ENCODE data around the gene CSN1S1. TPM values are rescaled to one million over a fixed set of nuclear protein-coding genes. Genes with fewer than 3 reads are reported as not detected.

CSN1S1 gene
- total RNA-seq, 2 experiments from 2014 or later, result not detected

- Mint-ChIP-seq H3K27me3 (no peaks in the 10 kb centered on the region), H3K4me1 (ENCODE audit: low read depth) (no peaks in the 10 kb centered on the region), H3K9me3 (no peaks in the 10 kb centered on the region), H3K4me3 (no peak overlapping the region), H3K27ac (no peak overlapping the region), H3K36me3 (ENCODE audit: low read depth) (no peaks in the 10 kb centered on the region)
- H3K4me1 ChIP-seq (ENCODE audit: insufficient read depth, low read length), result no peaks in the 10 kb centered on the region
- no peak for DNase-seq
- no peak overlapping the region for H3K27ac ChIP-seq (ENCODE audit: low read depth in 1 of 2, low read length in 2 of 2)
- ATAC-seq (ENCODE audit: poor library complexity), result no peak
- TF ChIP-seq CTCF (IDR thresholded peaks at IDR 0.05), result no peak
- H3K4me3 ChIP-seq (ENCODE audit: low read length), result no peak overlapping the region
- H3K27me3 ChIP-seq (ENCODE audit: control insufficient read depth in 1 of 2, insufficient read depth in 2 of 2, low read length in 2 of 2), result no peaks in the 10 kb centered on the region
- H3K36me3 ChIP-seq (ENCODE audit: insufficient read depth, low read length), result no peaks in the 10 kb centered on the region
- POLR2A ChIA-PET, result no interaction called here
- intact Hi-C loops (cut with DNase I, micrococcal nuclease), result no loop called here
- no peaks in the 10 kb centered on the region for H3K9me3 ChIP-seq (ENCODE audit: control insufficient read depth in 1 of 2, insufficient read depth in 1 of 2, low read length in 2 of 2)
- CTCF ChIA-PET, result no interaction called here
Observed at GRCh38 chr4:69934150-69934549, 3.3 kb downstream of the CSN1S1 start.

- DNase-seq, result no peak
Observed at GRCh38 chr4:69936566-69936965, 5.7 kb downstream of the CSN1S1 start.

GRCh38 chr4:69951602-69952001 lies 20.7 kb downstream of the CSN1S1 start:
- POLR2A ChIA-PET, result no interaction called here
- no peak for TF ChIP-seq CTCF (IDR thresholded peaks at IDR 0.05)

More at GRCh38 chr4:69936566-69936965, 5.7 kb downstream of the CSN1S1 start:
- no peaks in the 10 kb centered on the region for H3K9me3 ChIP-seq (ENCODE audit: control insufficient read depth in 1 of 2, insufficient read depth in 1 of 2, low read length in 2 of 2)
- H3K4me1 ChIP-seq (ENCODE audit: insufficient read depth, low read length), result no peaks in the 10 kb centered on the region
- no peak for ATAC-seq (ENCODE audit: poor library complexity)
- ChIA-PET CTCF (no interaction called here), POLR2A (no interaction called here)
- no peaks in the 10 kb centered on the region for H3K36me3 Mint-ChIP-seq (ENCODE audit: low read depth)
- no peaks in the 10 kb centered on the region for H3K27me3 ChIP-seq (ENCODE audit: control insufficient read depth in 1 of 2, insufficient read depth in 2 of 2, low read length in 2 of 2)
- no peaks in the 10 kb centered on the region for H3K9me3 Mint-ChIP-seq
- intact Hi-C loops (cut with DNase I, micrococcal nuclease), result no loop called here
- no peak overlapping the region for H3K4me3 Mint-ChIP-seq
- H3K4me1 Mint-ChIP-seq (ENCODE audit: low read depth), result no peaks in the 10 kb centered on the region
- H3K27me3 Mint-ChIP-seq, result no peaks in the 10 kb centered on the region
- H3K4me3 ChIP-seq (ENCODE audit: low read length), result no peak overlapping the region
- H3K27ac ChIP-seq (ENCODE audit: low read depth in 1 of 2, low read length in 2 of 2), result no peak overlapping the region
- no peak overlapping the region for H3K27ac Mint-ChIP-seq
- TF ChIP-seq CTCF (IDR thresholded peaks at IDR 0.05), result no peak
- no peaks in the 10 kb centered on the region for H3K36me3 ChIP-seq (ENCODE audit: insufficient read depth, low read length)

More at GRCh38 chr4:69951602-69952001, 20.7 kb downstream of the CSN1S1 start:
- no peak for DNase-seq
- H3K36me3 ChIP-seq (ENCODE audit: insufficient read depth, low read length), result no peaks in the 10 kb centered on the region
- no peak overlapping the region for H3K27ac ChIP-seq (ENCODE audit: low read depth in 1 of 2, low read length in 2 of 2)
- no peak for ATAC-seq (ENCODE audit: poor library complexity)
- no peaks in the 10 kb centered on the region for H3K27me3 ChIP-seq (ENCODE audit: control insufficient read depth in 1 of 2, insufficient read depth in 2 of 2, low read length in 2 of 2)
- no peak overlapping the region for H3K4me3 Mint-ChIP-seq
- no peaks in the 10 kb centered on the region for H3K4me1 ChIP-seq (ENCODE audit: insufficient read depth, low read length)
- CTCF ChIA-PET, result no interaction called here
- H3K9me3 Mint-ChIP-seq, result peaks cover 2% of the 10 kb centered on the region
- no peaks in the 10 kb centered on the region for H3K36me3 Mint-ChIP-seq (ENCODE audit: low read depth)
- no peaks in the 10 kb centered on the region for H3K27me3 Mint-ChIP-seq
- no peaks in the 10 kb centered on the region for H3K9me3 ChIP-seq (ENCODE audit: control insufficient read depth in 1 of 2, insufficient read depth in 1 of 2, low read length in 2 of 2)
- no peak overlapping the region for H3K4me3 ChIP-seq (ENCODE audit: low read length)
- intact Hi-C loops (cut with DNase I, micrococcal nuclease), result no loop called here
- H3K4me1 Mint-ChIP-seq (ENCODE audit: low read depth), result no peaks in the 10 kb centered on the region
- H3K27ac Mint-ChIP-seq, result no peak overlapping the region
